Measurements from ENCODE around the gene WDR45. TPM values are rescaled to one million over a fixed set of nuclear protein-coding genes. Genes with fewer than 3 reads are reported as not detected.

The WDR45 gene
- polyA plus RNA-seq, 1 donor (not counting 4 experiments of a cell fraction or from before 2014, with no cell fraction given), result 43.1 TPM

DNA sequence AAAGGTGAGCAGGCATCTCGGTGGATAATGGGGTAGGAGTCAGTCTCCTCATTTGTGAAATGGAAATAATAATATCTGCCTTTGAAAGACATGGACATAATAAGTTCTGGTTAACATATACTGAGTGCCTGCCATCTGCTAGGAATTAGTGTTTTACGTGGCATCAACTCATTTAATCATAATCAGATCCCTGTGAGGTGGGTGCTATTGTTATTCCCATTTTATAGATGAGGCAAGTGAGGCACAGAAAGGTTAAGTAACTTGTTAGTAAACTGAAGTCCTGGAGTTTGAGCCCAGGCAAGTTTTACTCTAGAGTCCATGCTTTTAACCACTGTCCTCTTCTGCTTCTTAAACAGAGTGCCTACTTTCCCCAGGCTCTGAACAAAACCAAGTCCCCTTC lies 13.4 kb downstream of the WDR45 start:
- no peak overlapping the region for H3K9ac ChIP-seq (ENCODE audit: control insufficient read depth, extremely low read depth, insufficient read depth, low read length)
- H3K4me1 ChIP-seq (ENCODE audit: control insufficient read depth, extremely low read depth, insufficient read depth, low read length), result no peaks in the 10 kb centered on the region
- dilution Hi-C loops (cut with MboI; ENCODE audit: extremely low pct_ligation_motif_present, low sequenced_read_pairs), result no loop called here
- DNase-seq (ENCODE audit: low read depth, low spot score), result no peak
- H3K9me3 ChIP-seq (ENCODE audit: control insufficient read depth, low read depth, low read length), result no peaks in the 10 kb centered on the region
- H3K36me3 ChIP-seq (ENCODE audit: control insufficient read depth in 2 of 2, extremely low read depth in 1 of 2, insufficient read depth in 2 of 2, low read length in 2 of 2), result peaks cover 0 to 20% of the 10 kb centered on the region in 2 experiments
- no peak overlapping the region for H2AFZ ChIP-seq (ENCODE audit: control insufficient read depth, low read length)
- no peak for FAIRE-seq
- peaks cover 4% of the 10 kb centered on the region for H3K79me2 ChIP-seq (ENCODE audit: control insufficient read depth, insufficient read depth, low read length)
- H3K4me2 ChIP-seq (ENCODE audit: control insufficient read depth, extremely low read depth, insufficient read depth, low read depth, low read length), result no peak overlapping the region
- no peaks in the 10 kb centered on the region for H3K27me3 ChIP-seq (ENCODE audit: control insufficient read depth, extremely low read depth, insufficient read depth, low read length)
- no peak overlapping the region for H3K27ac ChIP-seq (ENCODE audit: control insufficient read depth, insufficient read depth, low read length)
- no peak for TF ChIP-seq EZH2 (IDR thresholded peaks at IDR 0.05; ENCODE audit: low read length)
- TF ChIP-seq, protein P1, sequence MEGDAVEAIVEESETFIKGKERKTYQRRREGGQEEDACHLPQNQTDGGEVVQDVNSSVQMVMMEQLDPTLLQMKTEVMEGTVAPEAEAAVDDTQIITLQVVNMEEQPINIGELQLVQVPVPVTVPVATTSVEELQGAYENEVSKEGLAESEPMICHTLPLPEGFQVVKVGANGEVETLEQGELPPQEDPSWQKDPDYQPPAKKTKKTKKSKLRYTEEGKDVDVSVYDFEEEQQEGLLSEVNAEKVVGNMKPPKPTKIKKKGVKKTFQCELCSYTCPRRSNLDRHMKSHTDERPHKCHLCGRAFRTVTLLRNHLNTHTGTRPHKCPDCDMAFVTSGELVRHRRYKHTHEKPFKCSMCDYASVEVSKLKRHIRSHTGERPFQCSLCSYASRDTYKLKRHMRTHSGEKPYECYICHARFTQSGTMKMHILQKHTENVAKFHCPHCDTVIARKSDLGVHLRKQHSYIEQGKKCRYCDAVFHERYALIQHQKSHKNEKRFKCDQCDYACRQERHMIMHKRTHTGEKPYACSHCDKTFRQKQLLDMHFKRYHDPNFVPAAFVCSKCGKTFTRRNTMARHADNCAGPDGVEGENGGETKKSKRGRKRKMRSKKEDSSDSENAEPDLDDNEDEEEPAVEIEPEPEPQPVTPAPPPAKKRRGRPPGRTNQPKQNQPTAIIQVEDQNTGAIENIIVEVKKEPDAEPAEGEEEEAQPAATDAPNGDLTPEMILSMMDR (optimal IDR thresholded peaks at IDR 0.05 in 1 of 3, IDR thresholded peaks at IDR 0.05 in 1 of 3, conservative IDR thresholded peaks at IDR 0.05 in 1 of 3; ENCODE audit: extremely low read depth in 1 of 3, insufficient read depth in 2 of 3, low read length in 3 of 3), result no peak
- H4K20me1 ChIP-seq (ENCODE audit: control insufficient read depth, extremely low read depth, insufficient read depth, low read length), result no peaks in the 10 kb centered on the region
- no peak overlapping the region for H3K4me3 ChIP-seq (ENCODE audit: control insufficient read depth in 2 of 3, extremely low read depth in 1 of 3, insufficient read depth in 2 of 3, low read depth in 1 of 3, low read length in 3 of 3)
- H3K9me1 ChIP-seq (ENCODE audit: control insufficient read depth, extremely low read depth, insufficient read depth, low read length), result no peaks in the 10 kb centered on the region

DNA sequence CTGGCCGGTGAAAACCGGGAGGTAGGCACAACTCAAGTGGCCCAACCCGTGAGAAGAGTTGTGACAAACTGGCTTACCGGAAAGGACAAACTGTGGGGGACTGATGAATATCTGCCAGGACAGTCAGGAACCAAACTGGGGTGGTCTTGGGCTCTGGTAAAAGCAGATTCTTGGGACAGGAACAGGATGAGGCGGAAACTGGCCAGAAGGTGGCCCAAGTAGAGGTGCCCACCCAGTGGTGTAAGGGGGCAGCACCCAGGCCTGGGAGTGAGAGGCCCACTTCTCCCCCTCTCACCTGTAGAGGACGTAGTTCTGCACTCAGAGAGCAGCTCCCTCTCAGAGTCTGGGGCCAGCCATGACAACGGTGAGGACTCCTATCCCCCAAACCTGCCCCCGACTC lies 15.0 kb downstream of the WDR45 start:
- no peak overlapping the region for H3K4me2 ChIP-seq (ENCODE audit: control insufficient read depth, extremely low read depth, insufficient read depth, low read depth, low read length)
- no peaks in the 10 kb centered on the region for H3K9me1 ChIP-seq (ENCODE audit: control insufficient read depth, extremely low read depth, insufficient read depth, low read length)
- TF ChIP-seq, protein P1 (optimal IDR thresholded peaks at IDR 0.05 in 1 of 3, IDR thresholded peaks at IDR 0.05 in 1 of 3, conservative IDR thresholded peaks at IDR 0.05 in 1 of 3; ENCODE audit: extremely low read depth in 1 of 3, insufficient read depth in 2 of 3, low read length in 3 of 3), result no peak
- no peak for TF ChIP-seq EZH2 (IDR thresholded peaks at IDR 0.05; ENCODE audit: low read length)
- FAIRE-seq (no peak), DNase-seq (ENCODE audit: low read depth, low spot score) (no peak)
- H3K79me2 ChIP-seq (ENCODE audit: control insufficient read depth, insufficient read depth, low read length), result peaks cover 16% of the 10 kb centered on the region
- H3K36me3 ChIP-seq (ENCODE audit: control insufficient read depth in 2 of 2, extremely low read depth in 1 of 2, insufficient read depth in 2 of 2, low read length in 2 of 2), result peaks cover 8 to 23% of the 10 kb centered on the region in 2 experiments
- no peak overlapping the region for H3K27ac ChIP-seq (ENCODE audit: control insufficient read depth, insufficient read depth, low read length)
- H3K4me3 ChIP-seq (ENCODE audit: control insufficient read depth in 2 of 3, extremely low read depth in 1 of 3, insufficient read depth in 2 of 3, low read depth in 1 of 3, low read length in 3 of 3), result no peak overlapping the region
- H3K27me3 ChIP-seq (ENCODE audit: control insufficient read depth, extremely low read depth, insufficient read depth, low read length), result no peaks in the 10 kb centered on the region
- no peak overlapping the region for H2AFZ ChIP-seq (ENCODE audit: control insufficient read depth, low read length)
- no peak overlapping the region for H3K9ac ChIP-seq (ENCODE audit: control insufficient read depth, extremely low read depth, insufficient read depth, low read length)
- peaks cover 5% of the 10 kb centered on the region for H3K4me1 ChIP-seq (ENCODE audit: control insufficient read depth, extremely low read depth, insufficient read depth, low read length)
- dilution Hi-C loops (cut with MboI; ENCODE audit: extremely low pct_ligation_motif_present, low sequenced_read_pairs), result no loop called here
- no peaks in the 10 kb centered on the region for H4K20me1 ChIP-seq (ENCODE audit: control insufficient read depth, extremely low read depth, insufficient read depth, low read length)
- H3K9me3 ChIP-seq (ENCODE audit: control insufficient read depth, low read depth, low read length), result no peaks in the 10 kb centered on the region
